HG02943 (cell line): ENCODE measurements around the gene FUCA1.
"Not testable (repeated sequence)": the region's sequence is repeated elsewhere in the genome, so short reads cannot be mapped to it uniquely, and the experiment has no call there.

Experiments
- ATAC-seq: cut with Tn5 transposase; IDR thresholded peaks from one replicate; pipeline ENCODE4 v1.9.1; 2021; ENCODE audit warnings: mild to moderate bottlenecking, low read depth, moderate library complexity; ENCODE audit not compliant: unreplicated experiment

Gene FUCA1

GRCh38 chr1:23867895-23868556 lies at the start of gene FUCA1:
FUCA1 (minus strand) TSS chr1:23868290; CDS start chr1:23868286, 4 bp downstream.
- peak; percentile 66 for ATAC-seq

GRCh38 chr1:23916209-23917131 lies 48.4 kb upstream of the FUCA1 start:
- no peak for ATAC-seq

- no peak for ATAC-seq
These were observed 47.4 kb upstream of the FUCA1 start for GRCh38 chr1:23915466-23915865.

GRCh38 chr1:23914921-23915320 lies 46.8 kb upstream of the FUCA1 start:
- ATAC-seq = no peak

- no peak for ATAC-seq
These were observed 45.3 kb upstream of the FUCA1 start, which contains the start of gene CNR2 for GRCh38 chr1:23913212-23913880. CNR2 (minus strand) TSS chr1:23913362; CDS start chr1:23875617, 37,745 bp downstream.

- ATAC-seq = no peak
These were observed 43.8 kb upstream of the FUCA1 start for GRCh38 chr1:23911921-23912320.

GRCh38 chr1:23910553-23911246 lies 42.6 kb upstream of the FUCA1 start:
- ATAC-seq = no peak

- no peak for ATAC-seq
These were observed 42.1 kb upstream of the FUCA1 start for GRCh38 chr1:23910144-23910543.

GRCh38 chr1:23909412-23909811 lies 41.3 kb upstream of the FUCA1 start:
- ATAC-seq = no peak

- ATAC-seq = no peak
These were observed 40.6 kb upstream of the FUCA1 start for GRCh38 chr1:23908453-23909341.

GRCh38 chr1:23906731-23907130 lies 38.6 kb upstream of the FUCA1 start:
- no peak for ATAC-seq

GRCh38 chr1:23905461-23906025 lies 37.5 kb upstream of the FUCA1 start:
- no peak for ATAC-seq

GRCh38 chr1:23904748-23905357 lies 36.8 kb upstream of the FUCA1 start:
- ATAC-seq = no peak

- no peak for ATAC-seq
These were observed 35.7 kb upstream of the FUCA1 start for GRCh38 chr1:23903754-23904153.

GRCh38 chr1:23902321-23903278 lies 34.5 kb upstream of the FUCA1 start:
- no peak for ATAC-seq

GRCh38 chr1:23900017-23900416 lies 31.9 kb upstream of the FUCA1 start:
- ATAC-seq = not testable (repeated sequence)

GRCh38 chr1:23899070-23899469 lies 31.0 kb upstream of the FUCA1 start:
- ATAC-seq = no peak

GRCh38 chr1:23897083-23897482 lies 29.0 kb upstream of the FUCA1 start:
- ATAC-seq = no peak
